ENCODE measurements around the gene IL26. TPM values are rescaled to one million over a fixed set of nuclear protein-coding genes. Genes with fewer than 3 reads are reported as not detected.

IL26 gene
- total RNA-seq, 1 donor from 2014 or later = not detected

- Mint-ChIP-seq H3K36me3 (ENCODE audit: unreplicated experiment) (no peaks in the 10 kb centered on the region), H3K27ac (ENCODE audit: unreplicated experiment) (no peak overlapping the region), H3K4me1 (ENCODE audit: unreplicated experiment) (peaks cover 7% of the 10 kb centered on the region), H3K9me3 (ENCODE audit: unreplicated experiment) (no peaks in the 10 kb centered on the region), H3K4me3 (ENCODE audit: unreplicated experiment) (no peak overlapping the region), H3K27me3 (ENCODE audit: unreplicated experiment) (peaks cover 54% of the 10 kb centered on the region)
- no peak for DNase-seq (ENCODE audit: extremely low spot score, unreplicated experiment)
- no peak for TF ChIP-seq CTCF (IDR thresholded peaks at IDR 0.05)
Measured at GRCh38 chr12:68190301-68190700, 35.3 kb downstream of the IL26 start.

- no peaks in the 10 kb centered on the region for H3K36me3 Mint-ChIP-seq (ENCODE audit: unreplicated experiment)
- H3K9me3 Mint-ChIP-seq (ENCODE audit: unreplicated experiment) = no peaks in the 10 kb centered on the region
- H3K4me1 Mint-ChIP-seq (ENCODE audit: unreplicated experiment) = peaks cover 7% of the 10 kb centered on the region
- peaks cover 55% of the 10 kb centered on the region for H3K27me3 Mint-ChIP-seq (ENCODE audit: unreplicated experiment)
- no peak for DNase-seq (ENCODE audit: extremely low spot score, unreplicated experiment)
- no peak overlapping the region for H3K27ac Mint-ChIP-seq (ENCODE audit: unreplicated experiment)
- TF ChIP-seq CTCF (IDR thresholded peaks at IDR 0.05) = no peak
- H3K4me3 Mint-ChIP-seq (ENCODE audit: unreplicated experiment) = no peak overlapping the region
Measured at GRCh38 chr12:68189821-68190242, 35.8 kb downstream of the IL26 start.

- H3K27me3 Mint-ChIP-seq (ENCODE audit: unreplicated experiment) = peaks cover 62% of the 10 kb centered on the region
- H3K9me3 Mint-ChIP-seq (ENCODE audit: unreplicated experiment) = no peaks in the 10 kb centered on the region
- H3K36me3 Mint-ChIP-seq (ENCODE audit: unreplicated experiment) = no peaks in the 10 kb centered on the region
- H3K4me1 Mint-ChIP-seq (ENCODE audit: unreplicated experiment) = peaks cover 7% of the 10 kb centered on the region
- no peak overlapping the region for H3K27ac Mint-ChIP-seq (ENCODE audit: unreplicated experiment)
- H3K4me3 Mint-ChIP-seq (ENCODE audit: unreplicated experiment) = no peak overlapping the region
- no peak for DNase-seq (ENCODE audit: extremely low spot score, unreplicated experiment)
- no peak for TF ChIP-seq CTCF (IDR thresholded peaks at IDR 0.05)
Measured at GRCh38 chr12:68185598-68185997, 40.0 kb downstream of the IL26 start.

GRCh38 chr12:68180792-68181744 is 44.5 kb downstream of the IL26 start:
- Mint-ChIP-seq H3K27me3 (ENCODE audit: unreplicated experiment) (peaks cover 54% of the 10 kb centered on the region), H3K4me1 (ENCODE audit: unreplicated experiment) (peaks cover 2% of the 10 kb centered on the region), H3K9me3 (ENCODE audit: unreplicated experiment) (no peaks in the 10 kb centered on the region), H3K27ac (ENCODE audit: unreplicated experiment) (no peak overlapping the region), H3K4me3 (ENCODE audit: unreplicated experiment) (no peak overlapping the region), H3K36me3 (ENCODE audit: unreplicated experiment) (no peaks in the 10 kb centered on the region)
- no peak for TF ChIP-seq CTCF (IDR thresholded peaks at IDR 0.05)
- DNase-seq (ENCODE audit: extremely low spot score, unreplicated experiment) = no peak

- H3K36me3 Mint-ChIP-seq (ENCODE audit: unreplicated experiment) = no peaks in the 10 kb centered on the region
- peaks cover 2% of the 10 kb centered on the region for H3K4me1 Mint-ChIP-seq (ENCODE audit: unreplicated experiment)
- no peak overlapping the region for H3K4me3 Mint-ChIP-seq (ENCODE audit: unreplicated experiment)
- H3K27ac Mint-ChIP-seq (ENCODE audit: unreplicated experiment) = no peak overlapping the region
- no peak for TF ChIP-seq CTCF (IDR thresholded peaks at IDR 0.05)
- DNase-seq (ENCODE audit: extremely low spot score, unreplicated experiment) = no peak
- H3K27me3 Mint-ChIP-seq (ENCODE audit: unreplicated experiment) = peaks cover 46% of the 10 kb centered on the region
- H3K9me3 Mint-ChIP-seq (ENCODE audit: unreplicated experiment) = no peaks in the 10 kb centered on the region
Measured at GRCh38 chr12:68178774-68179439, 46.7 kb downstream of the IL26 start.
